Measurements from ENCODE around the gene ITPRIPL1. TPM values are rescaled to one million over a fixed set of nuclear protein-coding genes. Genes with fewer than 3 reads are reported as not detected.

The ITPRIPL1 gene
- total RNA-seq, 2 donors from 2014 or later = 6.8 to 8.0 TPM

DNA sequence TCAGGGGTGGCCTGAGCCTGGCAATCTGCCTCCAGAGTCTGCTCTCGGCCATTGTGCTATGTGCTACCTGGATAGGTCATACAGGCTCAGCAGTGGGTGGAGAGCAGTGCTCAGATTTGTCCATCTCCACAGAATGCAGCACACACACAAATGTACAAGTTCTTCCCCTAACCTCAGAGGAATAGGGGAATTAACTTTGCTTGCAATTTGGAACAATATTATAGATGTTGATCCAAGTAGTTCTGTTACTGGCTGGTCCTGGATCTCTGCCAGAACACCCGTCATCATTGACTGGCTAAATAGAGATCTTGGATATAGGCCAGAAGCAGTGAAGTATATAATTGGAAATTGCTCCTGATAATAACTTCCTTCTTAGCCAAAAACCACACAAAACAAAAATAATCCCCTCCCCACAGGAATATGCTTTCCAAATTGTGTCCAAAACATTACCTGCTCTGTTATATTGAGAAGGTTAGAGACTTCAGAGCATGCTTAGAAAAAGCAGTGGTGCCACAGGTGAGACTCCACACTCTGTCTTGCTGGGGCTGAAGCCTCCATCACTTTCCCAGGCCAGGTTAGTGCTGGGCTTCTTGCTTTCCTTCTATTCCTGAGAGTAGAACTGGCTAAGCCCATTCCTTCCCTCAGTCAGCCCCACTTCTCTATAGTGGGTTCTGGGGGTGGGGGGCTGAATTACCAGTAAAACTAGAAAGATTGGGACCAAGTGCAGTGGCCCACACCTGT, 49.3 kb downstream of the ITPRIPL1 start:
- Histone ChIP-seq H3K27ac (ENCODE audit: low read depth, low read length) (no peak overlapping the region), H3K4me1 (ENCODE audit: control insufficient read depth, insufficient read depth, low read length) (no peaks in the 10 kb centered on the region), H3K9ac (ENCODE audit: extremely low read depth, low read length, poor library complexity, severe bottlenecking) (no peak overlapping the region), H3K27me3 (ENCODE audit: control insufficient read depth, insufficient read depth, low read length, poor library complexity, severe bottlenecking) (no peaks in the 10 kb centered on the region), H3K36me3 (ENCODE audit: control insufficient read depth, insufficient read depth, low read length) (peaks cover 36% of the 10 kb centered on the region), H3K9me3 (ENCODE audit: control insufficient read depth, low read length) (peaks cover 29% of the 10 kb centered on the region), H3K4me3 (ENCODE audit: low read length) (no peak overlapping the region)
- no peak for DNase-seq
- Mint-ChIP-seq H3K36me3 (ENCODE audit: low read depth) (peaks cover 43% of the 10 kb centered on the region), H3K27ac (no peak overlapping the region), H3K4me1 (no peaks in the 10 kb centered on the region), H3K4me3 (no peak overlapping the region), H3K27me3 (ENCODE audit: insufficient read depth) (no peaks in the 10 kb centered on the region), H3K9me3 (peaks cover 38% of the 10 kb centered on the region)
- TF ChIP-seq, protein P1, sequence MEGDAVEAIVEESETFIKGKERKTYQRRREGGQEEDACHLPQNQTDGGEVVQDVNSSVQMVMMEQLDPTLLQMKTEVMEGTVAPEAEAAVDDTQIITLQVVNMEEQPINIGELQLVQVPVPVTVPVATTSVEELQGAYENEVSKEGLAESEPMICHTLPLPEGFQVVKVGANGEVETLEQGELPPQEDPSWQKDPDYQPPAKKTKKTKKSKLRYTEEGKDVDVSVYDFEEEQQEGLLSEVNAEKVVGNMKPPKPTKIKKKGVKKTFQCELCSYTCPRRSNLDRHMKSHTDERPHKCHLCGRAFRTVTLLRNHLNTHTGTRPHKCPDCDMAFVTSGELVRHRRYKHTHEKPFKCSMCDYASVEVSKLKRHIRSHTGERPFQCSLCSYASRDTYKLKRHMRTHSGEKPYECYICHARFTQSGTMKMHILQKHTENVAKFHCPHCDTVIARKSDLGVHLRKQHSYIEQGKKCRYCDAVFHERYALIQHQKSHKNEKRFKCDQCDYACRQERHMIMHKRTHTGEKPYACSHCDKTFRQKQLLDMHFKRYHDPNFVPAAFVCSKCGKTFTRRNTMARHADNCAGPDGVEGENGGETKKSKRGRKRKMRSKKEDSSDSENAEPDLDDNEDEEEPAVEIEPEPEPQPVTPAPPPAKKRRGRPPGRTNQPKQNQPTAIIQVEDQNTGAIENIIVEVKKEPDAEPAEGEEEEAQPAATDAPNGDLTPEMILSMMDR (conservative IDR thresholded peaks at IDR 0.05) = no peak
- 90 to 100% methylated on average over 1 to 2 of the region's 2 CpGs for WGBS, 2 experiments (ENCODE audit: insufficient coverage in 1 of 2, insufficient read length in 1 of 2)

Other genes starting within 250 kb of the ITPRIPL1 start
- 1 to 10 TPM; 2.4 to 3.8 TPM for gene ADRA2B, start 208.7 kb upstream of the ITPRIPL1 start, total RNA-seq
- not detected for gene ASTL, start 186.8 kb upstream of the ITPRIPL1 start, total RNA-seq
- gene DUSP2, start 179.9 kb upstream of the ITPRIPL1 start, total RNA-seq = 1 to 10 TPM; 1.6 to 2.2 TPM
- 100 to 1,000 TPM; 145 to 159 TPM for gene STARD7, start 116.5 kb upstream of the ITPRIPL1 start, total RNA-seq
- gene TMEM127, start 59.3 kb upstream of the ITPRIPL1 start, total RNA-seq = 10 to 100 TPM; 27.0 to 28.3 TPM
- 10 to 100 TPM; 65.4 to 66.2 TPM for gene CIAO1, start 59.1 kb upstream of the ITPRIPL1 start, total RNA-seq
- gene SNRNP200, start 19.8 kb upstream of the ITPRIPL1 start, total RNA-seq = 100 to 1,000 TPM; 190 to 211 TPM
- gene NCAPH, start 10.4 kb downstream of the ITPRIPL1 start, total RNA-seq = 10 to 100 TPM; 35.0 to 49.5 TPM
- gene NEURL3, start 180.0 kb downstream of the ITPRIPL1 start, total RNA-seq = not detected
- 1 to 10 TPM; 1.8 to 3.5 TPM for gene ARID5A, start 211.4 kb downstream of the ITPRIPL1 start, total RNA-seq